Measurements from ENCODE around the gene GOLGA8A.
"Not testable (repeated sequence)": the region's sequence is repeated elsewhere in the genome, so short reads cannot be mapped to it uniquely, and the experiment has no call there.

- TF ChIP-seq PATZ1 (CRISPR knock-in tag; IDR thresholded peaks at IDR 0.05; ENCODE audit: borderline replicate concordance); CSRNP3 (CRISPR knock-in tag; IDR thresholded peaks at IDR 0.05); ZFP3 (CRISPR knock-in tag; IDR thresholded peaks at IDR 0.05); ZFP30 (CRISPR knock-in tag; IDR thresholded peaks at IDR 0.05); RARB (CRISPR knock-in tag; IDR thresholded peaks at IDR 0.05); ARNTL (CRISPR knock-in tag; IDR thresholded peaks at IDR 0.05; ENCODE audit: borderline replicate concordance, low read depth); ZNF565 (CRISPR knock-in tag; conservative IDR thresholded peaks at IDR 0.05; ENCODE audit: low read depth); ZNF70 (CRISPR knock-in tag; IDR thresholded peaks at IDR 0.05); OSR1 (CRISPR knock-in tag; IDR thresholded peaks at IDR 0.05); TOX (CRISPR knock-in tag; IDR thresholded peaks at IDR 0.05; ENCODE audit: borderline replicate concordance); GLIS3 (CRISPR knock-in tag; IDR thresholded peaks at IDR 0.05): not testable (repeated sequence)
- TF ChIP-seq, protein P1, sequence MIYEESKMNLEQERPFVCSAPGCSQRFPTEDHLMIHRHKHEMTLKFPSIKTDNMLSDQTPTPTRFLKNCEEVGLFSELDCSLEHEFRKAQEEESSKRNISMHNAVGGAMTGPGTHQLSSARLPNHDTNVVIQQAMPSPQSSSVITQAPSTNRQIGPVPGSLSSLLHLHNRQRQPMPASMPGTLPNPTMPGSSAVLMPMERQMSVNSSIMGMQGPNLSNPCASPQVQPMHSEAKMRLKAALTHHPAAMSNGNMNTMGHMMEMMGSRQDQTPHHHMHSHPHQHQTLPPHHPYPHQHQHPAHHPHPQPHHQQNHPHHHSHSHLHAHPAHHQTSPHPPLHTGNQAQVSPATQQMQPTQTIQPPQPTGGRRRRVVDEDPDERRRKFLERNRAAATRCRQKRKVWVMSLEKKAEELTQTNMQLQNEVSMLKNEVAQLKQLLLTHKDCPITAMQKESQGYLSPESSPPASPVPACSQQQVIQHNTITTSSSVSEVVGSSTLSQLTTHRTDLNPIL (CRISPR knock-in tag; IDR thresholded peaks at IDR 0.05; ENCODE audit: low read depth), result not testable (repeated sequence)
Observed at GRCh38 chr15:34403899-34404298, 33.7 kb downstream of the GOLGA8A start.

Data from SK-N-SH treated with all-trans-retinoic acid at 6 μM for 48 hours (cell line).